ENCODE measurements around the gene BMPR1B.

BMPR1B gene

DNA sequence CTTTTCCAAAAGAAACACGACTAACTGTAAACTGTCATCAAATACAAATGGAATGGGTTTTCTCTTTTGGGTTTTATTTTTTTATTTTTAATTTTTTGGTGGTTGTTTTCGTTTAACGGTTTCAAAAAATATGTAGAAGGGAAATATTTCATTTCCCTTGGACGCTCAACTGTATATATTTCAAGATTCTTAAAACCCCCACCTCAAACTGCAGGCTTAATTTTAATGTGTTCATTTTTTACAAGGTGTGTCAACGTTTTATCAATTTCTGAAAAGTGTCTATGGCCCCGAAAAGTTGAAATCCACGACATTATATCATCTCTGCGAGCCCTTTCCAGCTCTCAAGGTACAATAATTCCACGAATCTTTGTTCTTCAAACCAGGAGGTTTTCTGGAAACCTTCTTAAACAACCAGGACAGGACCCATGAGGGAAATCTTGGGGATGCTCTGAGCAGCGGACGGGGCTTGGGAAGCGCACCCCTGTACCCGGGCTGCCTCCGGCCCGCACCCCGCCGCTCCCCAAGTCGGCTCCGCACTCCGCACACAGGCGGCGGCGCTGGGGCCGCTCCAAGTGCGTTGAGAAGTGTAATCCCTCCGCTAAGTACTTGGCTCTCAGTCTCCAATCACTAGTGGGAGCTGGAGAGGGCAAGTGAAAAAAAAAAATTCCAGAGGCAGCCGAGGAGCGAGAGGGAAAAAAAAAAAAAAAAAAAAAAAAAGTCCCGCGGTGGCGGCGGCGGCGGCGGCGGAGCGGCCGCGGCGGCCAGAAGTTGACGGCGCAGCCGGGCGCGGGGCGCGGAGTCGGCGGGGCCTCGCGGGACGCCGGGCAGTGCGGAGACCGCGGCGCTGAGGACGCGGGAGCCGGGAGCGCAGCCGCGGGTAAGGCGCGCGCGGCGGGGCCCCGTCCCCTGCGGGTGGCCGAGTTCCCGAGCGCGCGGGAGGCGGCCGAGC, at the start of gene BMPR1B:
TSS of gene BMPR1B (plus strand) at position 764 of the 949 bp plus-strand sequence. CDS start 346,470 bp downstream, outside the sequence.
- DNase-seq (ENCODE audit: low read depth): peak; percentile 32

DNA sequence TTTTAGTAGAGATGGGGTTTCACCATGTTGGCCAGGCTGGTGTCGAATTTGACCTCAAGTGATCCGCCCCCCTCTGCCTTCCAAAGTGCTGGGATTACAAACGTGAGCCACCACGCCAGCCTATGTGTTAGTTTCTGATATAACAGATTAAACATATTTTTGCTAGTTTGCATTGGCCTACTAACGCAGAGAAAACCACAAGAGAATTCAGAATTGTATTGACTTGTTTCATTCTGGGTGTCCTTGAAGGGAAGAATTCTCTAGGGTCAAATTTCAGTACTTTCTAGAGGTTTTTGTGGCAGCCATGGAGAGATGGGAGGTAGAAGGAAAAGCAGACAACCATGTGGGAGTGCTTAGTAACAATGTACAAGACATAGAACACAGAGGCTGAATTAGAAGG, 46.1 kb upstream of the BMPR1B start:
- no peak for DNase-seq (ENCODE audit: low read depth)

DNA sequence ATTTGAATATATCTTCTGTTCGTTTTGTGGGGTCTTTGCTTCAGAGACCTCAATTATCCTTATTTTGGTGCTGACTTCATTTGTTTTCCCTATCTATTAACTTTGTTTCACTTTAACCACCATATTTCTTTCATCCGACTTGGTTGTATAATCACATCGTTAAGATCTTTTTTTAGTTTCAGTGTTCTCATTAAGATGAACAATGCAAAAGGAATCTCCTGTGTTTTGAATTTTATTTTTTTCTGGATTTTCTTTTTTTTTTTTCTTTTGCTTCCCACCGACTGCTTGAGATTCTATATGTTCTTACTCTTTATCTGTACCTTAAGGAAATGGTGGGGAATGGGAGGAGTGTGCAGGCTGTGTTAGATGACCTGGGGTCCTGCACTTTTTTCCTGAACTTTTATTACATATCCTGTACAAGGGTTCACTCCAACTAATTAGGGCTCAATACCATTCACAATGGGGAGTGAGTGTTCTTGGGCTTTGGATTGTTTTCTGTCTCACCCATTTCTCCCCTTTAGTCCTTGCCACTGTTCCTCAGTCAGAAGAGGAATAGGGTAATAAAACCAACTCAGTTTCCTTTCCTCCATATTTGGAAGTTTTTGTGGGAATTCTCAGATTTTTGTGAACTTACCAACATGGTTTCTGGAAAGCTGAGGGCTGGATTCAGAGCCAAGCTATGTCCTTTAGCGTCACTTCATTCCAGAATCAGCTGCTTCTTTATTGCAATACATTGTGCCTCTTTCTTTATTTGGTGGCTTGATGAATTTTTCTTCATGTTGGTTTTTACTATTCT, 43.2 kb upstream of the BMPR1B start:
- peak; percentile 87 for DNase-seq (ENCODE audit: low read depth)

DNA sequence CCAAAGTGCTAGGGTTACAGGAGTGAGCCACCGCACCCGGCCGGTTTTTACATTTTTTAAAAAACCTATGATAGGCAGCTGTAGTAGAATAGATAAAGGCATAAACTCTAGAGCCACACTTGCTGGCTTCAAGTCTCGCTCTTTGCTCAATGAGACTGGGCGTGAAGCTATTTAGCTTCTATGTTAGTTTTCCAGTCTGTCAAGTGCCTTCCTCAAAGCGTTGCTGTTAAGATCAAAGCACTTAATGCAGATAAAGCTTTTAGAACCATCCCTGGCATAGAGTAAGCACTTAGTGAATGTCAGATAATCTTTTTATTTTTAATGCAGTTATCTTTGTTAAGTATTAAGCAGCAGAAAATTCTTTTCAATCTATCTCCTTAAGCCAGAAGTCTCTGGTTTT, 42.0 kb upstream of the BMPR1B start:
- no peak for DNase-seq (ENCODE audit: low read depth)

DNA sequence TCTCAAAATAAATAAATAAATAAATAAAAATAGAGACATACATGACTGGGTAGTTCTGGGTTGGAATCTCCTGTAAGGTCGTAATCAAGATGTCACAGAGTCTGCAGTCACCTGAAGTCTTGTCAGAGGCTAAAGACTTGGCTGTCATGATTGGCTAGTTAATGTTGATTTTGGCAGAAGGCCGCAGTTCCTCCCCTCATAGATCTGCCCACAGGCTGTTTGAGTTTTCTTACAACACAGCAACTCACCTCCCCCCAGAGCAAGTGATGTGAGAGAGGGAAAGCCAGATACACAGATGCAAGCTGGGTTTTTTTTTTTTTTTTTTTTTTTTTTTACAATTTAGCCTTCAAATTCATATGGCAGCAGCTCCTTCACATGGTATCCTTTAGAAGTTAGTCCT, 36.4 kb upstream of the BMPR1B start:
- DNase-seq (ENCODE audit: low read depth): no peak

DNA sequence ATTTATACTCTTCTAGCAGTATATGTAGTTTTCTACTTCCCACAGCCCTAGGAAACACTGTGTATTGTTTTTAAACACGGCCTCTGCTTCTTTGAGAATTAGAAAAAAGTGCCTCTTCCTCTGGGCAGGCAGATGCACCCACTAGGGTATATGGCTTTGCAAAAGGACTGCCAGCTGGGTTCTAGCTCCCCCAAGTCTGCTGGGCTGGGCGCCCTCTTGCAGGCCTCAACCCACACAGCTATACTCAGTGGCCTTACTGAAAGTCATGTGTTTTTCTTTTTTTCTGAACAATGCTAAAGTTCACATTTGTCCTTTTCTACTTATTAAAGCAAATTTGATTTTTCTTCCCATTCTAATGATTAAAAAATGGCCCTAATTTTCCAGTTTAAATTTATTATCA, 35.5 kb upstream of the BMPR1B start:
- DNase-seq (ENCODE audit: low read depth): no peak

DNA sequence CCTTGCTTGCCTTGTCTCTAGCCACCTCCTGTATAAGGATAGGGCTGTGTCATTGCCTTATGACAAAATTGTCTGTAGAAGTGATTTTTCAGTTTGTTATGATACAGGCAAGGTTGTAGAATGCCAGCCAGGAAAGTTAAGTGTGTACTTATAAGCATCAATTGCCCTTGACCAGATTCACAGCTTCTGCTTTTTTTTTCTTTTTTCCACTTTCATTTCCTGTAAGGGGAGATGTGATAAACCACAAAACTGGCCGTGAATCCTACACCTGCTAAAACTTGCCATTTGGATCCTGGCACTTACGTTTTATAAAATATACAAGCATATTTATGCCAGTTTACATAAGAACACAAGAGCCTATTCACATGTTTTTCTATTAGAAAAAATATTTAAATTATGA, 35.0 kb upstream of the BMPR1B start:
- DNase-seq (ENCODE audit: low read depth): no peak

DNA sequence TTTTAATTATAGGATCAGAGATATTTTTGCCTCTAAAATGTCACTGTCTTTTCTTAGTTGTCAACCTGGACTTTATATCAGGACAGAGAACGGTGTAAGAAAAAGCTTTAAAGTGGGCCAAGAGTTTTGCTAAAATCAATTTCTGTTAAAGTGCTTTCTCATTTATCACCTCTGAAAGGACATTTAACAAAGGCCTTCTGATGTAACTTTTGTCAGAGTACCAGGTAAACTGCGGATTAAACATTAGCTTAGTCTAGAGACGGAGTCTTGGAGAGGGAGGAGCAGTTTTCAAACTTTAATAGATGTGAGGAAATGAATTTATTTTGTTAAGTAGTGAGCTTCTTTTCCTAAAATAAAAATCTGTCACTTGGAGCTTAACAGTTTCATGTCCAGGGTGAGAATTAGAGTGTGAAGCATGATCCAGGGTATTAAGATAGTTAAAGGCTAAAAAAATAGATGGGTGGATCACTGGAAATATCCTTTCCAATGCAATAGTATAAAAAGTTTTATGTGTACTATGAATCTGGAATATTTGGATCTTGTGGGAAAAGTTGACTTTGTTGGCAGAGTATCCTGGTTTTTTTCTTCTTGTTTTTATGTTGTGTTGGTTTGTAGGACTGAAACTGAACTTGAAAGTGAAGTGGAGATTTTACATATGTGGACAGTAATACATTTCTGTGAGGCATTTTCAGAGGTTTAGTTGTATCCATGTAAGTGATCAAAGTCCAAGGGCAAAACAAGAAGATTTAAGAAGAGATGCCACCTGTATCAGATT, 33.6 kb upstream of the BMPR1B start:
- DNase-seq (ENCODE audit: low read depth): no peak

DNA sequence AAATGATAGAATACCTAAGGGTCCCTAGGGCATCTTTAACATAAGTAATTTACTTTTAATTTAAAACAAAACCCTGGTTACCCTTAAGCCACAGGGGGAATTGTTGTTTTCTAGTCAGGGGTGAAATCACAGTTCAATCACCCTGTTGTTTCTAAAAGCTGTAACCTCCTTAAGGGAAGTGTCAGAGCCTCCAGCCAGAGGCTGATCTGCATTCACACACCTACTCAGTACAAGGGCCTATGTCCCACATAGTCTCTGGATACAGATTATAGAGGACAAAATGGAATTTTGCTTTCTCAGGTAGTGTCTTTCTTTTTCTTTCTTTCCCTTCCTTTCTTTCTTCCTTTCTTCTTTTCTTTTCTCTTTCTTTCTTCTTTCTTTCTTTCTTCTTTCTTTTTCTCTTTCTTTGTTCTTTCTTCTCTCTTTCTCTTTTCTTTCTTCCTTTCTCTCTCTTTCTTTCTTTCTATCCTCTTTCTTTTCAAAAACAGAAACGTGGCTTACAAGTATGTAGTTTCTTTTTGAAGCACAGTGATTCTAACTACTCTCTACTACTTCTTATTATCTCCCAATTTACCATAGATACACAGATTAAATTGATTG, 31.1 kb upstream of the BMPR1B start:
- no peak for DNase-seq (ENCODE audit: low read depth)

DNA sequence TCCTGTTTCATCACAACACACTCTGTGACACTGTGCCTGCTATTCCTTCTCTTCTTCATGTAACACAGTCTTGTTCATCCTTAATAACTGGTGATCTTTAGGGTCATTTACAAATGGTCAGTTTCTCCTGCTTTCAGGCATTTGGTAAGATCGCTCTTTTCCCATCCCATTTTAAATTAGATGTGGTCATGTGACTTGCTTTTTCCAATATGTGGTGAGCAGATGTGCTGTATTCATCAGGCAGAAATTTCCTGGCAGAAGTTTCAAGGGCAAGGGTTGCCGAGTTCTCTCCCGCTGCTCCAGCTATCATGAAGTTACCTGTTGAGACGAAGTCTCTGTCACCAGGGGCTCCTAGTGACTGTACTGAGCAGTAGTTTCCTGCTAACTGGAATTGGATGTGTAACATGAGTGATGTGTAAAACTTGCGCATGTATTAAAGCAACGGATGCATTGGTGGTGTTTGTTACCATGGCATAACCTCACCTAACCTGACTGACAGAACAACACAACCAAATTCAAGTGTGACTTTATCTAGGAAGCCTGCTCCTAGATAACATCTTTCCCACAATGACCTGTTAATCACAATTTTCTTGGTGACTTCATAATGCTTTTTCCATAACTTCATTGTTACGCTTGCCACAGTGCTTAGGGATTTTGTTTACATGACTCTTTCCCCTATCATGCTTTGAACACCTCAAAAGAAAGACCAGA, 29.5 kb upstream of the BMPR1B start:
- peak; percentile 25 for DNase-seq (ENCODE audit: low read depth)

DNA sequence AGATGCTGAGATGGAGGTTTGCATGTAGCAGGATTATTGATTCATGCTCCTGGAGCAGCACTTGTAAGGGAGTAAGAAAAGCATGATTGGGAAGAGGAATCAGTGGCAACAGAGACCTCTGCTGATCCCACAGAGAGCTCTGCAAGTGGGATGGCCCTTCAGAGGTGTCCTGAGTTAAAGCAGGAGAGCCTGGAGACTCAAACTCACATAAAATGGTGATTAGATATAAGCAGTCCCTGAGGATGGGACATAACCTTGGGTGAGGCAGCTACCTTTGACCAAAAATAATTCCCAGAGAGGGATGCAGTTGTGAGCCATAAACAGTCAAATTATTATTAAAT, 25.4 kb upstream of the BMPR1B start:
- DNase-seq (ENCODE audit: low read depth): no peak

DNA sequence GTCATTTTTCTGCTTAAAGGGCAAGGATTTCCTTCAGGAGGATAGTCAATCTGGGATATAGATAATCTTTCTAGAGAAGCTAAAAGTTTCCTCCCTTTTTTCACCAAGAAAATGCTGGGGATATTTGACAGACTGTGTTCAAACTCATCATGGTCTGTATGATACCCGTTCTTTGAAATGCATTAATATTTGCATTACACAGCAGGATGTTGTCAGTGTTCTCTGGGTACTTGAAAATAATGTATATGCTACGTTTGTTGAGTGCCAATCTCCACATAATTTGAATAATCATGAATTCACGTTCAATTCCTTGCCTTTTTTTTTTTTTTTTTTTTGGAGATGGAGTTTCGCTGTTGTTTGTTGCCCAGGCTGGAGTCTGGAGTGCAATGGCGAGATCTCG, 18.0 kb upstream of the BMPR1B start:
- no peak for DNase-seq (ENCODE audit: low read depth)

DNA sequence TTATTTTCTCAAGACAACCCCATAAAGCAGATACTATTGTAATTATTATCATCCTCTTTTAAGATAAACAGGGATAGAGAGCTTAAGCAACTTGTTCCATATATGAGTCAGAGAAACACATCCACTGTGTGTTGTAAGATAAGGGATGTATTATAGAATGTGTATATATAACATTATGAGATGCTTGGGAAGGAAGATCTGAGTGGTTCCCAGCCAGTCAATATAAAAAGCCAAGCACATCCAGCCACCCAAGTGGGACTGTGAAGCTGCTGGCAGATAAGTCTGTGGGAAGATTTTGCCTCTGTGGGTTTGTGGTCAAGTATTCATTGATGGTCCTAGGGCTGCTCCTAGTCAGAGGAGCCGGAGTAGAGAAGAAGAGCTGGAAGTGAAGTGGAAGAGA, 16.5 kb upstream of the BMPR1B start:
- no peak for DNase-seq (ENCODE audit: low read depth)

DNA sequence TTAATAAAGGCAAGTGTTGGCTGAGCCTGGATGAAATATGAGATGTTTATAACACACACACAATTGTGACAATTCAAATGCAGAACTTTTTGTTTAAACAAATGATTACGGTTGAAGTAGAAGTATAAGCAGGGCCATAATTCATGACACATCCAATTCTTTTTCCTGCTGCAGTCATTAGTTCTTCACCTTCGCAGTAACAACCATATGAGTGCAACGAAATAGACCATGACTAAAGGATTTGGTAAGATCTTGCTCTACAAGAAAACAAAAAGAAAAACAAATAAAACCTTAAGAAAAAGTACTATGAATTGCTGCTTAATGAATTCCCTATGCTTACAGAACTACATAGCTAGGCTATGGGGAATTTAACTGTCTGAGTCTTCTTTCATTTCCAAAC, 13.9 kb upstream of the BMPR1B start:
- DNase-seq (ENCODE audit: low read depth): no peak

DNA sequence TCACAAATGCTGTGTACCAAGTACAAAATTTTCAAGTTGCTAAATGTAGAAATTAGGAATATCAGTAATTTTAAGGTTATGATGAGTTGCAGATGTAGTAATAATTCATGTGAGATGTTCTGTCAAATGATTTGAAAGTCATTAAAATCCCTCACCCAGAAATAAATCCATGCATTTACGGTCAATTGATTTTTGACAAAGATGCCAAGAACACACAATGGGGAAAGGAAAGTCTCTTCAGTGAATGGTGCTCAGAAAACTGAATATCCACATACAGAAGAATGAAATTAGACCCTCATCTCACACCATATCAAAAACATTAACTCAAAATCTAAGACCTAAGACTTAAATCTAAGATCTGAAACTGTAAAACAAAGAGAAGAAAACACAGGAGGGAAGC, 12.9 kb upstream of the BMPR1B start:
- DNase-seq (ENCODE audit: low read depth): no peak

DNA sequence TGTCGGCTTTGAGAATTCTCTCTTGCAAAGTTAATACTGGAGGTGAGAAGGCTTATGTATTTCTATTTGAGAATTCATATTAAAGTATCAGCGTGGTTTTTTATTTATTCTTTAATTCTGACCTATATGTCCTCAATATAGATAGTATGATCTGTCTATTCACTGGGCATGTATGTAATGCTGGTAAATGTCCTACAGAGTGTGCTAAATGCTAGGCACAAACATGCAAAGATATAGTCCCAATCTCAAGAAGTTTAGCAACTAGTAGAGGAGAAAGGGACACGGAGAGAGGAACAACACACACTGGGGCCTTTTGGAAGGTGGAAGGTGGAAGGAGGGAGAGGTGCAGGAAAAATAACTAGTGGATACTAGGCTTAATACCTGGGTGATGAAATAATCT, 11.0 kb upstream of the BMPR1B start:
- DNase-seq (ENCODE audit: low read depth): no peak

DNA sequence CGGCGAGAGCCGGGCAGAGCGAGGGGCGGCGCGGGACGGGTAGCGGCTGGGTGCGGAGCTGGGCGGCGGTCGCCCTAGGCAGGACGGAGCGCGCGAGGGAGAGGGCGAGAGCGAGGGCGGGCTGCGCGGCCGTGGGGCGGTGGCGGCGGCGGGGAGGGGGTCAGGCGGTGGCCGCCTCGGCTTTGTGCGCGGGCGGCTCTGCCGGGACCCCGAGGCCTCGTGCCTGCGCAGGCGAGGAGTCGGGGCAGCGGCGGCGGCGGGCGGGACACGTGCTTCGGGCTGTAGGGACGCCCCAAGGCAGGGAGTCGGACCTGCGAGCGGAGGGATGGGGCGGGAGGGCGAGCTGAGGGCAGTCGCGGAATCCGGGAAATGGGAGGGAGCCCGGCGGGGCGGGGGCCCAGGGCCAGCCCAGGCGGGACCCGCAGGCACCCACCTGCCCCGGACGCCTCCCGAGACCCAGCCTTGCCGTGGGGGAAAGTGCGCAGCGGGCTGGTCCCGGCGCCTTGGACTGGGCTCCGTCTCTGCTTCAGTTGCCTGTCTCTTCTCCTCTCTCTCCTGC, 465 bp downstream of the BMPR1B start:
- DNase-seq (ENCODE audit: low read depth): no peak

DNA sequence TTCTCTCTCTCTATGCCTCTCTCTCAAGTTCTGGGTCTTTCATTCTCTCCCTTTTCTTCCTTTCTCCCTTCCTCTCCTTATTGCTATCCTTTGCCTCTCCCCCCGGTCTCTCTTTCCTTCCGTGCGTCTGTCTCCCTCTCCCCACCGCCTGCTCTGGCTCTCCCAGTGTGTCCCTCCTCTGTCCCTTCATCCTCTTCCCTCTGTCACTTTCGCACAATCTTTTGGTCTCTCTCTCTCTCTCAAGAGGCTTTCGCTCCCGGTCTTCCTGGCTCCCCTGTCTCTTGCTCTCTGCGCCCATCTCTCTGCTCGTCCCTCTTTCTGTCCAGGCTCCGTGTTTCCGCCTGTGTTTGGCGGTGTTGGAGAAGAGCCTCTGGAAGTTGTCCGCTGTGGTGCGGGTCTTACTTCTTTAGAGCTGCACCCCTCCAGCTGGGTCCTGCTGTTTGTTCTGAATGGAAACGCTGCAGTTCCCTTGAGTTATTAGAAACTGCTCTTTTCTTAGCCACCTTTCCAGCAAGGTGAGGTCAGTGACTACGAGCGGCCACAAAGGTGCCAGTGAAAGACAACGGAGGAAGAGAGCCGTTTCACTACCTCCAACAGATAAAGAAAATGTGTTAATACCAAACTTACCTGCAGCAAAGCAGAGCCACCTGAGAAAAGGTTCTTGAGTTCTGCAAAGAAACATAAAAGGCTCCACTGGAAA, 1.1 kb downstream of the BMPR1B start:
- DNase-seq (ENCODE audit: low read depth): no peak

DNA sequence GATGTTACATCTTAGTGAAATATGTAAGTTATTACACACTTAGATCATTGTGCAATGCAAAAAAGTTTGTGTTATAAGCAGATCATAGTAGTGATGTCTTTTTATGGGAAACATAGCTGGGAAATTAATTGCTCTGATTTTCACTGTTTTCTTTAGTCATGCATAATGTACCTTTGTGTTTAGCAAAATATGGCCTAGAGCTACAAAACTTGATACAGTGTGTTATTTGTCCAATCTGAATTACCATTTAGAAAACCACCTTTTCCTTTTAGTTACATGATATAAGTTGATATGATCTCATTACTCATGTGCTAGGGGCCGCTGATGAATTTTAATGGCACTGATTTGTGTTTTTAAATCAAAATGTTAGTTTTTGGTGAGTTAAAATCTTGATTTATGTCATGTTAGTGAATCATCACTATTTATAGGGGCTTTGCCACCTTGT, 2.0 kb downstream of the BMPR1B start:
- no peak for DNase-seq (ENCODE audit: low read depth)

DNA sequence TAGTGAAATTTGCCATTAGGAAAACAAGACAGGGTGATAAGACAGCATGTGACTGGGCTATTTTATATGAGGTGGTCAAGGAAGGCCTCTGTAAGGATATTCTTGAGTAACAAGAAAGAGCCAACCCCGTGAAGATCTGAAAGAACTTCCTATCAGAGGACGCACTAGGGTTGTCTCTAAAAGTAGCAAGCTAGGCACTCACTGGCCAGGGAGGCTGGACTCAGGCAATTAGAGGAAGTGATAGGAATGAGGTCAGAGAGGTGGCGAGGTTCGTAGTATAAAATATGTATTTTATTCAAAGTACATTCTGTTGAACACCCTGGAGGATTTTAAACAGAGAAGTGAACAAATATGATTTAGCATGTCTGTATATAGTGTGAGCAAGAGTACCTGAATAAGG, 4.6 kb downstream of the BMPR1B start:
- DNase-seq (ENCODE audit: low read depth): no peak
